HG03469 (cell line): ENCODE data around the gene COX10.
"Not testable (repeated sequence)": the region's sequence is repeated elsewhere in the genome, so short reads cannot be mapped to it uniquely, and the experiment has no call there.

Experiments used
- ATAC-seq: cut with Tn5 transposase; IDR thresholded peaks from one replicate; pipeline ENCODE4 v1.9.1; 2021; ENCODE audit warnings: mild to moderate bottlenecking, moderate library complexity, moderate number of reproducible peaks; ENCODE audit not compliant: unreplicated experiment

COX10 gene

GRCh38 chr17:14069251-14070021 is at the start of gene COX10:
Gene COX10, plus strand, starts transcription at chr17:14069504. Its CDS starts 102 bp downstream, at chr17:14069606.
- peak; percentile 96 for ATAC-seq

- not testable (repeated sequence) for ATAC-seq
Measured at GRCh38 chr17:14021651-14022294, 47.5 kb upstream of the COX10 start.

GRCh38 chr17:14029755-14030154 is 39.5 kb upstream of the COX10 start:
- not testable (repeated sequence) for ATAC-seq

- no peak for ATAC-seq
Measured at GRCh38 chr17:14032234-14032633, 37.1 kb upstream of the COX10 start.

GRCh38 chr17:14033166-14033565 is 36.1 kb upstream of the COX10 start:
- ATAC-seq, result no peak

GRCh38 chr17:14037453-14037852 is 31.9 kb upstream of the COX10 start:
- no peak for ATAC-seq

GRCh38 chr17:14038206-14038605 is 31.1 kb upstream of the COX10 start:
- ATAC-seq, result no peak

GRCh38 chr17:14042411-14042810 is 26.9 kb upstream of the COX10 start:
- ATAC-seq, result no peak

GRCh38 chr17:14044702-14045101 is 24.6 kb upstream of the COX10 start:
- peak; percentile 52 for ATAC-seq

- no peak for ATAC-seq
Measured at GRCh38 chr17:14046978-14047377, 22.3 kb upstream of the COX10 start.

- no peak for ATAC-seq
Measured at GRCh38 chr17:14047591-14047990, 21.7 kb upstream of the COX10 start.

- ATAC-seq, result no peak
Measured at GRCh38 chr17:14048169-14048568, 21.1 kb upstream of the COX10 start.

GRCh38 chr17:14050616-14051015 is 18.7 kb upstream of the COX10 start:
- no peak for ATAC-seq

GRCh38 chr17:14051692-14052091 is 17.6 kb upstream of the COX10 start:
- no peak for ATAC-seq

- no peak for ATAC-seq
Measured at GRCh38 chr17:14052886-14053615, 16.3 kb upstream of the COX10 start.

GRCh38 chr17:14057591-14057990 is 11.7 kb upstream of the COX10 start:
- ATAC-seq, result no peak

GRCh38 chr17:14058051-14058450 is 11.3 kb upstream of the COX10 start:
- ATAC-seq, result no peak

- ATAC-seq, result no peak
Measured at GRCh38 chr17:14060706-14061105, 8.6 kb upstream of the COX10 start.

GRCh38 chr17:14061666-14062560 is 7.4 kb upstream of the COX10 start:
- ATAC-seq, result no peak

- ATAC-seq, result no peak
Measured at GRCh38 chr17:14067347-14067746, 2.0 kb upstream of the COX10 start.
